Activated CD4-positive, CD25-positive, alpha-beta regulatory T cell treated with anti-CD3 and anti-CD28 coated beads, Interleukin-2, amount 50 U/mL, for 24 hours (primary cell): Measurements from ENCODE around the gene MROH7.
A peak's percentile ranks its signal among the peaks of the same experiment; 100 is the strongest.

Experiments
- ATAC-seq, 2 donors: fragments of 150-1000 bp; cut with Tn5 transposase; one replicate each; pipeline ENCODE4 v1.10.0; 2021; ENCODE audit warnings: mild to moderate bottlenecking in 1 of 2, moderate library complexity in 1 of 2

Gene MROH7

DNA sequence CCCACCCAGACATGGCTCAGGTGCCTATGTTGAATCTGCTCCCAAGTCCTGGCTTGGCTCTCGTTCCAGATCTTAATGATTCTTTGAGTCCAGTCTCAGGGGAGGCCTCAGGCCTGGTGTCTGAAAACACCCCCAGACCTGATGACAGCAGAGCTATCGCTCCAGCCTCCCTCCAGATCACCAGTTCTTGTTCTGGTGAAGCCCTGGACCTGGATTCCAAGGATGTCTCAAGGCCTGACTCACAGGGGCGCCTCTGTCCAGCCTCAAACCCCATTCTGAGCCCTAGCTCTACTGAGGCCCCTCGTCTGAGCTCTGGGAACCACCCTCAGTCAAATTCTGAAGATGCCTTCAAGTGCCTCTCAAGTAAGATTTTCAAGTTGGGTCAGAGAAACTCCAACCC, 11.4 kb downstream of the MROH7 start:
- ATAC-seq = no peak

DNA sequence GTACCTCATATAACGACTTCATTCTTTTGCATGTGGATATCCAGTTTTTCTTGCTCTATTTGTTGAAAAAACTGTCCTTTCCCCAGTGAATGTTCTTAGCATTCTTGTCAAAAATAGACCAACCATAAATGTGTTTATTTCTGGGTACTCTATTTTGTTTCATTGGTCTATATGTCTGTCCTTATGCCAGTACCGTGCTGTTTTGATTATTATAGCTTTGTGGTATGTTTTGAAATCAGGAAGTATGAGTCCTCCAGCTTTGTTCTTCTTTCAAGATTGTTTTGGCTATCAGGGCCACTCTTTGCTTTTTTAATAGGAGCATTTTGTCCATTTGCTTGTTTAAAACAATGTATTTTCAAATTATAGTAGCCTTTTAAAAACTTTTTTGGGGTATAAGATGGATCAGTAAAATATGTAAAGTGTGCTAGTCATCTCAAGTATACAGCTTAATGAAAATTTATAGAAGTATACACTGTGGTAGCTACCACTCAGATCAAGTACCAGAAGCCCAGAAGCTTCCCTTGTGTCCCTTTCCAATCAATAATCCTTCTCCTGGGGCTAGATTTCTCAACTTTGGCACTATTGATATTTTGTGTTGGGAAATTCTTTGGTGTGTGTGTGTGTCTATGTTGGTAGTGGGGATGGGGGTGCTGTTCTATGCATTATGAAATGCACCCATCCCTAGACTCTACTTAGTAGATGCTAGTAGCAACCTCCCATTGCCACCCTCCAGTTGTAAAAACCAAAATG, 16.8 kb downstream of the MROH7 start:
- ATAC-seq = no peak

DNA sequence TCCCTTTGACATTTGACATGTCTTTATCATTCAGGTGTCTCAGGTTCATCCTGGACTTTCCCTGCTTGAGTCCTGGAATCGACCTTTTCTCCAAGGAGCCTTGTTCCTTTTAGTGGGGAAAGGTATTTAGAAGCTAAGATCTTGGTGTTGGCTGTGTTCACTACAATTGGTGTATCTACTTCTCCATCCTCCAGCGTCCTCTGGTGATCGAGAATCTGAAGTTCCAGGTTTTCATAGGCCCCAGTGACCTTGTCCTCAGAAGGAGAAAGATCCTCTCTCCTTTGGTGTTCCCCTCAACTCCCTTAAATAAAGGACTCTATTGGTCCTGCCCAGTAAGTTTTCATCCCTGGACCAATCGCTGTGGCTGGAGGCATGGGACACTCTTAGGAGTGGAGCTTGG, 22.1 kb downstream of the MROH7 start:
- no peak for ATAC-seq

DNA sequence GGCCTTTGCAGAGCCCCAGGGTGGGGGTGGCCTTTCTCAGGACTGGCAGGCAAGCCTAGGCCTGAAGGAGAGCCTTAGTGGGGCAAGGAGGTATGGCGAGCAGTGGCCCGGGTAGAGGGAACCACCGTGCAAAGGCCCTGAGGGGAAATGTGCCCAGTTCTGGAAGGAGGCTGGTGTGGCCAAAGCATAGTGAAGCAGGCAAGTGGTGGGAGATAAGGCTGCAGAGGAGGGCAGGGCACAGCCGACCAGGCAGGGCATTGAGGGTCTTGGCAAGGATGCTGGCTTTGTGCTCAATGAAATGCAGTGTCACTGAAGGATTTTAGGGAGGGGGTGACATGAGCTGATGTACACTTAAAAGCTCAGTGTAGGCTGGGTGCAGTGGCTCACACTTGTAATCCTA, 22.8 kb downstream of the MROH7 start:
- ATAC-seq = no peak

DNA sequence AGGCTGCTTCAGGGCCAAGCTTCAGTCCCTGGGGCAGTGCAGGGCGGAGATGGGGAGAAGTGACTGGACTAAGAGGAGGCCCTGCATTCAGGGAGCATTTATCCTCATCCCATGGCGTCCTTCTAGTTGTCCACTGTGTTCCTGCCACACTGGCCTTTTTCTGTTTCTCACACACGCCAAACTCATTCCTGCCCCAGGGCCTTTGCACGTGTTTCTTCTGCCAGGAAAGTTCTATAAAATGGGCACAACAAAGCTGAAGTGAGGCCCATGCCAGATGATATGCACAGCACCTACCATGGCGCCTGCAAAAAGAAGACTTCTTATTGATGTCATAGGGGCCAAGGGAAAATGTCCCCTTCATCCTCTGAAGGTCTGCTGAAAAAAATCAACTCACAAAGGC, 24.3 kb downstream of the MROH7 start:
- no peak for ATAC-seq

DNA sequence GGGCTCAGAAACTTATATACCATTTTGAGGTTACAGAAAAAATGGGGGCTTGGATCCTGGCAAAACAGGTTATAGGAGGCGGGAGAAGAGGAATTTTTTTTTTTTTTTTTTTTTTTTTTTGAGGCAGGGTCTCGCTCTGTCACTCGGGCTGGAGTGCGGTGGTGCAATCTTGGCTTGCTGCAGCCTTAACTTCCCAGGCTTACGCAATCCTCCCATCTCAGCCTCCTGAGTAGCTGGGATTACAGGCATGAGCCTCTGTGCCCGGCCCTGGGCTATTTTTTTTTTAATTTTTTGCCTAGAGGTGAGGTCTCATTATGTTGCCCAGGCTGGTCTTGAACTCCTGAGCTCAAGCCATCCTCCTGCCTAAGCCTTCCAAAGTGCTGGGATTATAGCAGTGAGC, 24.7 kb downstream of the MROH7 start:
- no peak for ATAC-seq

DNA sequence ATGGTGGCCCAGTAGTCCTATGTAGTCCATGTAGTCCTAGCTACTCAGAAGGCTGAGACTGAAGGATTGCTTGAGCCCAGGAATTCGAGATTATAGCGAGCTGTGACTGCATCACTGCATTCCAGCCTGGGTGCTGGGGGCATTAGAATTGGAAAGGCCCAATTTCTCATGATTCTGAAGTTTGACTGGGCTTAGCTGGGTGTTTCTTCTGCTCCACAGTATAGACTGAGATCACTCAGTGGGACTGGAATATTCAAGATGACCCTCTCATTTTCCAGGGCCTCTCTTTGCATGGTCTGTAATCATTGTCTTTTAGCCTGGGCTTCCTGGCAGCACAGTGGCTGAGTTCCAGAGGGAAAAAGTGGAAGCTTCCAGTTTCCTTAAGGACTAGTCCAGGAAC, 26.2 kb downstream of the MROH7 start:
- ATAC-seq = no peak

DNA sequence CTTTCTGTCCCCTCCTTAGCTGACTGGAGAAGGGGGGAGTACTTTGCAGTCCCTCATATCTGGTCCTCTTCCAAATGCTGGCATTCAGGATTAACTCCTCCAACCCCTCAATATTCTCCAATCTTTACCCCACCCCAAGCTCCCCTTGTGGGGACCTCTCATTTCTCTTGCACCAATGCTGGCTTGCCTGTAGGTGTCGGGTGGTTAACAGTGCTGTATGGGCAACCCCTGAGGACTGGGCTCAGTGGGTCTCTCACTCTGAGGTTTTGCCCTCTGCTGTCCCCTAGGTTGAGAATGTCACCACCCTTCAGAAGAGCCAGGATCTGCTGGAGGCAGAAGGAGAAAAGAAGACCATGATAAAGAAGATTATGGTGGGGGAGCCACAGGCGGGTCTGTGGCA, 27.0 kb downstream of the MROH7 start:
- no peak for ATAC-seq

DNA sequence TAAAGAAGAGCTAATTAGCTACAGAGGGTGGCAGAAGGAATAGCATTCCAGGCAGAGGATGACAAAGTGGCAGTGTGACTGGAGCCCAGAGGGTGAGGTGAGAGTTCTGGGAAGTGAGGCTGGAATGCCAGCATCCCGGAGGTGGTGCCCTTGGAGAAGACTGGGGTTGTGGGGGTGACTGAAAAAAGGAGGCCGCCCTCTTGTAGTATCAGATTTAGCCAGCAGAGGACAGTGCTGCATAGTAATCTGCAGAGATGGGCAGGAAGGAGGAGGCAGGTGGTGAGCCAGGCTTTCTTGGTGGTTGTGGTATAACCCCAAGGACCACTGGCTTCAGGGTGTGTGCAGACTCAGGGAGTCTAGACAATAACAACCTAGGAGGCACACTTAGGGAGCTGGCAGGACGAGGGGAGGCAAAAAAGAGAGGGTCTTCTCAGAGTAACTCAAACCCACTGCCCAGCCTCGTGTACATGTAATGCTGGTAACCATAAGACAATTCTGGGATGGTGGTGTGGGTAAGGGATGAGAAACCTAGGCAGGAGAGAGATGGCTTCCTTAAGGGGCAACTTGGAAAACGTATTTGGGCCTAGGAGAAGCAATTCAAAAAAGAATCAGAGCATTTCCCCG, 30.5 kb downstream of the MROH7 start:
- peak; percentile 87 to 88 for ATAC-seq

DNA sequence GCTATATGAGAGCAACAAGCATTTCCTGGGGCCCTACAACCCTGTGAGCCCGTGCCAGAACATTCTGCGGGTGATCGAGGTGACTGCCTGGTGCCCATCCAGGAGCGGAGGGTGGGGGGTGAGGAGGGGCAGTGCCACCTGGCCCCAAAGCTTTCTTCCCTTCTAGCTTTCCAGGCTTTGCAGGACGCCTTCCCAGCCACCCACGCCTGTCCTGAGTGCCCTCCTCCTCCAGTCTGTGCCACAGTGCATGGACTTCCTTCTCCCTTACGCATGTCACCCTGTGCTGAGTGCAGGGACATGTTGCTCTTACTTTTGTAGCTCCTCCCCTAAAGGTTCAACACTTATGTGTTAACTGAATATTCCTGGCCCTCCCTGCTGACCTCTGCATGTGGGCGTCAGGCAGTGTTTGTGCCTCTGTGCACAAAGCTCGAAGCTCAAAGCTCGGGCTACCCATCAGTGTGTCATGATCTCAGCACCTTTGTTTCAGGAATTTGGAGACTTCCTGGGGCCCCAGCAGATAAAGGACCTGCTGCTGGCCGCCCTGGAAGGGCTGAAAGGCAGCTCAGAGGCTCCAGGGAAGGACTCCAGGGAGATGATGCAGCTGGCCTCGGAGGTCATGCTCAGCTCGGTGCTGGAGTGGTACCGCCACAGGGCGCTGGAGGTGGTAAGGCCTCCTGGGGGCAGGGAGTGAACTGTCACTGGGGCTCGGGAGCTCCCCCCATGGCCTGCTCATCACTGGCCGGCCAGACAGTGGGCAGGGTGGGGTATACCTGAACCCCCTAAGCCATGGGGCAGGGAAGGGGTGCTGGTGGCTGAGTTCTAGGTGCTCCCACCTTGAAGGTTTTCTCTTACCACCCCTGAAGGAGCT, 37.4 kb downstream of the MROH7 start:
- ATAC-seq = no peak

DNA sequence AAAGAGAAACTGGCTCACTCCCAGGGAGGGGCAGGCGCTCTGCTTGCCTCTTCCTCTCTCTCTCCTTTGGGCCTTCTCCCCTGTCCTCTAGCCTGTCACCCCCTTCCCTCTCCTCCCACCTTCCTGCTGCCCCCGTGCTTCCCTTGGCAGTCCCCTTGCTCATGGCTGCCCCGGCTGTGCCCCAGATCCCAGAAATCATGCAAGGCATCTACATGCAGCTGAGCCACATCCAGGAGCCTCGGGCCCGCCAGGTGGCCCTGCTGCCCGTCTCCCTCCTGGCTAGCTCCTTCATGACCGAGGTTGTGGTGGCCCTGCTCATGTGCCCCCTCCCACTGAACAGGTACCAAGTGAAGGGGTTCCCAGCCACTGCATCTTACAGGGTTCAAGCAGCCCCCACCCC, 38.1 kb downstream of the MROH7 start:
- no peak for ATAC-seq

DNA sequence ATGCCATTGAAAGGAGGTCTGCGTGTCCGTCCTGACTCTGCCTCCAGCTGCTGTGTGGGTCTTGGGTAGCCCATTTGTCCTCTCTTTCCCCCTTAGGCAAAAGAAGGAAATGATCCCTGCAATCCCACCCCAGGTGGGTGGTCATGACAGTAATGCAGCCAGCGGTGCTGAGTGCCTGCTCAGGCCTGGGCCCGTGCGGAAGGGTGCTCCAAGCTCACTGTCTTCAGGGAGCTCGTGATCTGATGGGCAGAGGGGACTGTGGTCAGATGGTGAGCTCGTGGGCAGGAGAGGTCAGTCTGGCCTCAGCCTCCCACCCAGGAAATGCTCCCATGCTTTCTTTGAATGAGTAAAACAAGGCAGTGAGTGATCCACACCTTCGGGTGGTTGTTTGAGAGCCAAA, 38.8 kb downstream of the MROH7 start:
- no peak for ATAC-seq

DNA sequence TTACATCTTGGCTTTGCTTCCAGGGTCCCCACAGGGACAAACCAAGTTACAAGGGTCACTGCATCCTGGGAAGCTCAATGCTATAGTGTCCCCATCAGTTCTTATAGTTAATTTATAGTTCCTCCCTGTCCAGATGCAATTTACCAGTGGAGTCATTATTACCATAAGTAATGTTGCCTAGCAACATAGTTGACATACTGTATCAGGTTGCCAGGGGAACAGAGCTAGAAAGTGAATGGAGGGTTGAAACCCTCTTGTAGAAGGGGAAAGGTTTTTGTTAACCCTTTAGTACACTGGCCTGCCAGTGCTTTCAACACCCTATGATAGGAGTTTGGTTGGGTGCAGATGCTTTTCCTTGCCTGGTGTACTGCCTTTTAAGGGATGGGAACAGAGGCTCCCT, 39.8 kb downstream of the MROH7 start:
- no peak for ATAC-seq

DNA sequence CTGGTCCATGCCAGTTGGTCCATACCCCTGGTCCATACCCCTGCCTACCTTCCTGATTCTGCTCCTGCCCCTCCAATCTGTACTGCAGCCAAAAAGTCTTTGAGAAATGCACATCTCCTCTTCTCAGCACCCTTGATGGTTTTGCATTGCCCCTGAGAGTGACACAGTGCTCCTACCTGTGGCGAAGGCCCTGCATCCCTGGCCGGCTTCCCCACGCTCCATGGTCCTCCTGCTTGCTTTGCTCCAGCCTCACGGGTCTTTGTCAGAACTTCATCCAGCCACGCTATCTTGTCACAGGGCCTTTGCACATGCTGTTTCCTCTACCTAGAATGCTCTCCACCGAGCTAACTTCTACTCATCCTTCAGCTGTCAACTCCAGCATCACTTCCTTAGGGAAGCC, 41.9 kb downstream of the MROH7 start:
- ATAC-seq = no peak

DNA sequence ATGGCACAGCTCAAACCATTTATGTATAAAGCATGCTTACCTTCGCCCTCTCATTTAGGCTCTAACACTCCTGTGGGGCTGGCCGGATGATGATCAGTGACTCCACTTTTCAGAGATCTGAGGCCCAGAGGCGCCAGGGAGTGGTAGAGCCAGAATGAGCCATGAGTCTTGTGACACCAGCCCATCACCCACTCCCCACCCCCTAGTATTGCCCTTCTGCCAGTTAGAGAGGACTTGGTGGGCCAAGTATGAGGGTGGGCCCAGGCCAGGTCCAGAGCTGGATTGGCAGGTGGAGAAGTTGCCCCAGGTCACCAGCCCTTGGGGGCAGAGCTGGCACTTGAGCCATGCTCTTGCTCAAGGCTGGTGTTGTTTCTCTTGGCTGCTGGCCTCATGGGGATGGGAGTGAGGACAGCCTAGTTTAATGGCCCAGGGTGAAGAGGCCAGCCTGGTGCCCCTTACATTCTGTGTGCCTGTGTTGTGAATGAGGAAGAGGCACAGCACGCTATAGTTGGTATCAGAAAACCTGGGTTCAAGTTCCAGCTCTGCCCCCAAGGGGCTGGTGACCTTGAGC, 43.8 kb downstream of the MROH7 start:
- no peak for ATAC-seq

DNA sequence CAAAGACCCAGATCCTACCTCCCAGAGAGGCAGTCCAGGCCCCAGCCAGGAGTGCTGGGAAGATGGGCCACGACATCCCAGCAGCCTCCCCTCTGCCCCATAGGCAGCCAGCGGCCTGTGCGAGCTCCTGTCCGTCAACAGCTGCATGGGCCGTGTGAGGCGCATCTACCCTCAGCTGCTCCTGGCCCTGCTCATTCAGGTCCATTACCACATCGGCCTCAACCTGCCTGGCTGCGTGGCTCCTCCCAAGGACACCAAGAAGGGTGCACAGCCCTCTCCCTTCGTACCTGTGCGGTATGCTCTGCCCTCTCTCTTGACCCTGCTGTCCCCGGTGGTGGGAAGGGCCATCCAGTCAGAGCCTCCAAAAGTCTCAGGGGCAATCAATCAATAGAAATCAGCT, 44.6 kb downstream of the MROH7 start:
- ATAC-seq = no peak

DNA sequence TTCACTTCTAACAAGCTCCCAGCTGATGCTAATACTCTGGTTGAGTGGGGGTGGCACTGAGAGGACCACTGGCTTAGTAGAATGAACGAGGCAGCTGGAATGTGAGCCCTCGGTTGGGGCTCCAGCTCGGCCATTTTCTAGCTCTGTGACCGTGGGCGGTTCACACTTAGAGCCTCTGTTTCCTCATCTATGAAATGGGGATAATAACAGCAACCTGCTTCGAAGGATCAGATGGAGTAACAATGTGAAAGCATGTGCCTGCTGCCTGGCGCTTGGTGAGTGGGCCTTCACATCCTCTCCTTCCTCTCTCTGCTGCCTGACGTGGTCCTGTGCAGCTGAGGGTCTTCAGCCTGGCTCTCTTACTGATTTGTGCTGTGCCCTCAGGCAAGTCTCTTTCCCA, 53.2 kb downstream of the MROH7 start:
- no peak for ATAC-seq

DNA sequence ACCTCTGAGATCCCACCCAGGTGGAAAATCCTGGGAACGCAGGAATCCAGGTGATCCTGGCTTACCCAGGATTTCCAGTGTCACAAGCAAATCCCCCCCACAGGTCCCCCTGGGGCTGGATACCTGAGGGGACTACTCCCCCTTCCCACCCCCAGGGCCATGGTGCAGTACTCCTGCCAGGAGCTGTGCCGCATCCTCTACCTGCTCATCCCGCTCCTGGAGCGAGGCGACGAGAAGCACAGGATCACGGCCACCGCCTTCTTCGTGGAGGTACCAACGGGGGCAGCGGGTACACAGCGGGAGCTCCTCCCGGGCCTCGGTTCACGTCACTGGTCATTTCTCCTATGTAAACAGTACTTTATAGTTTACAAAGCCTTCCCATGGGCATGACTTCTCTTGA, 53.6 kb downstream of the MROH7 start:
- ATAC-seq = no peak

DNA sequence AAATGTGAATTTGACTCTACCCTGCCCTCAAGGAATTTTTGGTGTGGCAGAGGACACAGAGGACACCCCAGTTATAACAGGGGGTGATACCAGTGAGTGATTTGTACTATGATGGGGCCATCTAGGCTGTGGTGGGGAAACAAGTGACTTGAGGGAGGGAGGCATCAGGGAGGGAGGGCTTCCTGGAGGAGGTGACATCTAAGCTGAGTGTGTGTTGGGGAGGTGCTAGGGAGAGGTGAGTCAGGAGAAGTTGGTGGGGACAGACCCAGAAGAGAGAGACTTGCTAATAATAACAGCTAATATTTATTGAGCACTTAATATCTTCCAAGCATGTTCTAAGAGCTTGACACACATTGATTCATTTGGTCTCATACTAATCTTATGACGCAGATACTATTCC, 54.2 kb downstream of the MROH7 start:
- peak in 1 of 2 donors; percentile 36 for ATAC-seq

DNA sequence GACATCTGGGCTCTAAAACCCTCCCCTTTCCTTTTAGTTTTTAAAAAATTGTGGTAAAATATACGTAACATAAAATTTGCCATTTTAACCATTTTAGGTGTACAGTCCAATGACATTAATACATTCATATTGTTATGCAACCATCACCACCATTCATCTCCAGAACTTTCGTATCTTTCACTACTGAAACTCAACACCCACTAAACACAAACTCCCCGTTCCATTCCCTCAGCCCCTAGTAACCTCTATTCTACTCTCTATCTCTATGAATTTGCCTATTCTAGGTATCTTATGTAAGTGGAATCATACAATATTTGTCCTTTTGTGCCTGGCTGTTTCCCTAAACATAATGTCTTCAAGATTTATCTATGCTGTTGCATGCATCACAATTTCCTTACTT, 54.7 kb downstream of the MROH7 start:
- ATAC-seq = no peak

DNA sequence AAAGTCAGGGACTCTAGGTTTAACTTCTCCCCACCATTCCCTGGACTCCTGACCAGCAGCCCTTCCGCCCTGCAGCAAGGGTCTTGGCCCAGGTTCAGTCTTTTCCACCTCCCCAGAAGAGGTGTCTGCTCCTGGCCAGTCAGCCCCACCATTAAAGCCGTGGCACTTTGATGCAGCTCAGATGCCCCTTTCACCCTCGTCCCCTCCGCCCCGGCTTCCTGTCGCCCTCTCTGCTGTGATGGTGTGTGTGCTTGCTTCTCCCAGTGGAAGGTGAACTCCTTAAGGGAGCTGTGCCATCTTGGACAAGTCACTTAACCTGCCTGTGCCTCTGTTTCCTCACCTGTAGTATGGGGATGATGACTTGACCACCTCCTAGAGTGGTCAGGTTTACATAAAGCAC, 56.3 kb downstream of the MROH7 start:
- no peak for ATAC-seq

DNA sequence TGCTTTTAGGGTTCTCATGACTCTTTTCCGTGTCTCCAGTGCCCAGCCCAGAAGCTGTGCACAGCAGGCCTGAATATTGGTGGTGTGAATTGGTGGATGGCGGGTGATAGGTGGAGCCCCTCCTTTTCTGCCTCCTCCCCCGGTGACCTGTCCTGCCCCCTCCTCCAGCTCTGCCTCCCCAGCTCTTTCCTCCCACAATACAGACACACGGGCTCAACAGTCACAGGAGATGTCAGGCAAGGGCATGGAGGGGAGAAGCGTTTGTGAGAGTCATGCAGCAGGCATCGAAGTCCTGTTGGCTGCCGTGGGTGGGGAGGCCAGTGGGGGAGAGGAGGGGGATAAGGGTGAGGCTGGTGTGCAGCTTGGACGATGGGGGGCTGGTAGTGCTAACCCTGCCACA, 56.8 kb downstream of the MROH7 start:
- no peak for ATAC-seq

DNA sequence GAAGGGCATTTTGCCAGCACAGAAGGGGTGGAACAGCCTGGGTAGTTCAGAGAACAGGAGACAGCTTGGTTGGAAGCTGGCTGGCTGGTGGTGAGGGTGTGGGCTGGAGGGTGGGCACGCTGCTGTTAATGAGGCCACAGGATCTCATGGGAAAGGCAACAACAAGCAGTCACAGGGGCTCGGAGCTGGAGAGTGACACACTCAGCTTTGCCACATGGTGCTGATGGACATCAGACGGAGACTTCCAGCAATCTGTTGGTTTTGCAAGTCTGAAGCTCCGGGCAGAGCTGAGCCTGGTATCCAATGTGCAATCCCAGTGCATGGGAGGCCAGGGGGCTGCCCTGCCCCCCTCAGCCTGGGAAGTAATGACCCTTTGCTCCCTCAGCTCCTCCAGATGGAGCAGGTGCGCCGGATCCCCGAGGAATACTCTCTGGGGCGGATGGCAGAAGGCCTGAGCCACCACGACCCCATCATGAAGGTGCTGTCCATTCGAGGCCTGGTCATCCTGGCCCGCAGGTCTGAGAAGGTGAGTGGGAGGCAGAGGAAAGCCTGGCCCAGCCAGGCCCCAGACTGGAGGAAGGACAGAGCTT, 58.4 kb downstream of the MROH7 start:
- ATAC-seq = no peak
